ENCODE results near the gene IER5L. TPM values are rescaled to one million over a fixed set of nuclear protein-coding genes. Genes with fewer than 3 reads are reported as not detected.

The IER5L gene
- polyA plus RNA-seq, 1 of the 3 experiments (the other 2 are of a cell fraction), result 16.2 TPM

GRCh38 chr9:129182625-129183494, 4.8 kb upstream of the IER5L start:
- Histone ChIP-seq H3K4me3 (ENCODE audit: low read depth in 2 of 2, low read length in 1 of 2) (no peak overlapping the region; a peak in 1 of 4 replicates), H3K27me3 (ENCODE audit: insufficient read depth) (no peaks in the 10 kb centered on the region), H3F3A (replicated peaks; ENCODE audit: insufficient read depth) (no peaks in the 10 kb centered on the region), H3K4me1 (ENCODE audit: control insufficient read depth in 1 of 2, insufficient read depth in 2 of 2, low read depth in 1 of 2, low read length in 1 of 2) (peaks cover 5 to 6% of the 10 kb centered on the region in 2 experiments; a peak in 2 of 4 replicates), H3K9me3 (no peaks in the 10 kb centered on the region), H3K27ac (ENCODE audit: low read depth in 2 of 2, low read length in 1 of 2) (no peak overlapping the region), H3K79me2 (ENCODE audit: insufficient read depth) (peaks cover 2% of the 10 kb centered on the region; the same call in 1 of the 2 replicates), H3K36me3 (replicated peaks in 1 of 2; ENCODE audit: control insufficient read depth in 1 of 2, insufficient read depth in 2 of 2, low read length in 1 of 2) (no peaks in the 10 kb centered on the region), H3K9me2 (no peaks in the 10 kb centered on the region), H4K20me1 (ENCODE audit: insufficient read depth) (peaks cover 2% of the 10 kb centered on the region), H3K9ac (no peak overlapping the region), H3K4me2 (no peak overlapping the region), H2AFZ (ENCODE audit: low read depth) (no peak overlapping the region)
- peak; percentile 65 for DNase-seq
- ChIA-PET POLR2A (interaction anchor here (1.1 kb wide), 1 partner anchor 138 kb away, joined by 3 read pairs; no protein-coding TSS in a partner anchor), CTCF (interaction anchor here (0.6 to 2.3 kb wide), 4 partner anchors 9 to 59 kb away, joined by 3 to 10 read pairs (median 4); no protein-coding TSS in a partner anchor)
- 85% methylated on average over 13 of the region's 20 CpGs for WGBS (ENCODE audit: low lambda C conversion rate)
- TF ChIP-seq USF1 (IDR thresholded peaks at IDR 0.05; ENCODE audit: borderline replicate concordance, low read depth), result no peak
- peak; percentile 50 for TF ChIP-seq CTCF (IDR thresholded peaks at IDR 0.05)
- TF ChIP-seq RAD21 (IDR thresholded peaks at IDR 0.05; ENCODE audit: low read length), result peak; percentile 39

GRCh38 chr9:129182122-129182521, 4.1 kb upstream of the IER5L start:
- H3K9me3 ChIP-seq, result no peaks in the 10 kb centered on the region
- no peak overlapping the region for H3K4me2 ChIP-seq
- H3K27me3 ChIP-seq (ENCODE audit: insufficient read depth), result no peaks in the 10 kb centered on the region
- no peak for TF ChIP-seq POLR2AphosphoS5 (IDR thresholded peaks at IDR 0.05; ENCODE audit: low read depth, low read length)
- TF ChIP-seq ELF1 (IDR thresholded peaks at IDR 0.05), result no peak
- TF ChIP-seq TEAD4 (IDR thresholded peaks at IDR 0.05; ENCODE audit: borderline replicate concordance, insufficient read depth), result no peak
- TF ChIP-seq GABPA (IDR thresholded peaks at IDR 0.05; ENCODE audit: low read depth), result no peak
- no peak for TF ChIP-seq CTCF (IDR thresholded peaks at IDR 0.05)
- no peak for TF ChIP-seq NFIC (IDR thresholded peaks at IDR 0.05; ENCODE audit: borderline replicate concordance)
- TF ChIP-seq SIN3A (IDR thresholded peaks at IDR 0.05; ENCODE audit: borderline replicate concordance, low read depth, low read length), result no peak
- TF ChIP-seq USF1 (IDR thresholded peaks at IDR 0.05; ENCODE audit: borderline replicate concordance, low read depth), result no peak
- TF ChIP-seq RFX5 (IDR thresholded peaks at IDR 0.05; ENCODE audit: low read length), result no peak
- TF ChIP-seq REST (IDR thresholded peaks at IDR 0.05; ENCODE audit: low read depth, low read length), result no peak
- no peak for TF ChIP-seq EZH2phosphoT487 (IDR thresholded peaks at IDR 0.05; ENCODE audit: borderline replicate concordance, low read depth)
- CTCF ChIA-PET, result interaction anchor here (2.3 kb wide), 1 partner anchor 10 kb away, joined by 6 read pairs; no protein-coding TSS in a partner anchor
- no peak overlapping the region for H3K9ac ChIP-seq
- H3K9me2 ChIP-seq, result no peaks in the 10 kb centered on the region
- WGBS (ENCODE audit: low lambda C conversion rate), result 84% methylated on average over 3 of the region's 4 CpGs
- no peak for DNase-seq
- H3F3A ChIP-seq (replicated peaks; ENCODE audit: insufficient read depth), result no peaks in the 10 kb centered on the region
- no peak overlapping the region for H3K4me3 ChIP-seq (ENCODE audit: low read depth in 2 of 2, low read length in 1 of 2)
- H3K79me2 ChIP-seq (ENCODE audit: insufficient read depth), result peaks cover 7% of the 10 kb centered on the region; the same call in 1 of the 2 replicates
- no peaks in the 10 kb centered on the region for H3K36me3 ChIP-seq (replicated peaks in 1 of 2; ENCODE audit: control insufficient read depth in 1 of 2, insufficient read depth in 2 of 2, low read length in 1 of 2)
- no peak overlapping the region for H2AFZ ChIP-seq (ENCODE audit: low read depth)
- no peak overlapping the region for H3K27ac ChIP-seq (ENCODE audit: low read depth in 2 of 2, low read length in 1 of 2)
- H4K20me1 ChIP-seq (ENCODE audit: insufficient read depth), result peaks cover 5% of the 10 kb centered on the region
- POLR2A ChIA-PET, result interaction anchor here (1.1 kb wide), 1 partner anchor 139 kb away, joined by 3 read pairs; no protein-coding TSS in a partner anchor
- peaks cover 5 to 6% of the 10 kb centered on the region in 2 experiments; a peak in 2 of 4 replicates for H3K4me1 ChIP-seq (ENCODE audit: control insufficient read depth in 1 of 2, insufficient read depth in 2 of 2, low read depth in 1 of 2, low read length in 1 of 2)

Measured in SK-N-SH (cell line).